ENCODE data around the gene RGCC.

GRCh38 chr13:41501281-41501680 lies 43.9 kb downstream of the RGCC start:
- TF ChIP-seq POLR2AphosphoS5 (IDR thresholded peaks at IDR 0.05) (no peak), EP300 (IDR thresholded peaks at IDR 0.05) (no peak), POLR2A (IDR thresholded peaks at IDR 0.05; ENCODE audit: low read depth) (no peak)
- TF ChIP-seq, protein P1, sequence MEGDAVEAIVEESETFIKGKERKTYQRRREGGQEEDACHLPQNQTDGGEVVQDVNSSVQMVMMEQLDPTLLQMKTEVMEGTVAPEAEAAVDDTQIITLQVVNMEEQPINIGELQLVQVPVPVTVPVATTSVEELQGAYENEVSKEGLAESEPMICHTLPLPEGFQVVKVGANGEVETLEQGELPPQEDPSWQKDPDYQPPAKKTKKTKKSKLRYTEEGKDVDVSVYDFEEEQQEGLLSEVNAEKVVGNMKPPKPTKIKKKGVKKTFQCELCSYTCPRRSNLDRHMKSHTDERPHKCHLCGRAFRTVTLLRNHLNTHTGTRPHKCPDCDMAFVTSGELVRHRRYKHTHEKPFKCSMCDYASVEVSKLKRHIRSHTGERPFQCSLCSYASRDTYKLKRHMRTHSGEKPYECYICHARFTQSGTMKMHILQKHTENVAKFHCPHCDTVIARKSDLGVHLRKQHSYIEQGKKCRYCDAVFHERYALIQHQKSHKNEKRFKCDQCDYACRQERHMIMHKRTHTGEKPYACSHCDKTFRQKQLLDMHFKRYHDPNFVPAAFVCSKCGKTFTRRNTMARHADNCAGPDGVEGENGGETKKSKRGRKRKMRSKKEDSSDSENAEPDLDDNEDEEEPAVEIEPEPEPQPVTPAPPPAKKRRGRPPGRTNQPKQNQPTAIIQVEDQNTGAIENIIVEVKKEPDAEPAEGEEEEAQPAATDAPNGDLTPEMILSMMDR (IDR thresholded peaks at IDR 0.05), result no peak
